Measurements from ENCODE around the gene USP6NL.

DNA sequence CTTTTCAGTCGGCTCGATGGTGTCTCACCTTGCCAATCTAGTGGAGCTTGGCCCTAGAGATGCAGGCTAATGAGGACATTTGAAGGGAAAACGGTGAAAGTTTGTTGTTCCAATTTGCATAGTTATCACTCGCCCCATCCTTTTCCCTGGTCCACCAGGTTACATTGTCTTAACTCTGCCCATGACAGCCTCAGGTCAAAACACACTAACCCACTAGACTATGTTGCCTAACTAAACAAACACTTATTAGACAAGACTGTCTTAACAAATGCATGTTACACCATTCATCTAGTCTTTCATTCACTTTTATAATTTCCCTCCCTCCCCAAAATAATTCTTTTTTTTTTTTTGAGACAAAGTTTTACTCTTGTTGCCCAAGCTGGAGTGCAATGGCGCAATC is 40.7 kb downstream of the USP6NL start:
- TF ChIP-seq, protein P1, sequence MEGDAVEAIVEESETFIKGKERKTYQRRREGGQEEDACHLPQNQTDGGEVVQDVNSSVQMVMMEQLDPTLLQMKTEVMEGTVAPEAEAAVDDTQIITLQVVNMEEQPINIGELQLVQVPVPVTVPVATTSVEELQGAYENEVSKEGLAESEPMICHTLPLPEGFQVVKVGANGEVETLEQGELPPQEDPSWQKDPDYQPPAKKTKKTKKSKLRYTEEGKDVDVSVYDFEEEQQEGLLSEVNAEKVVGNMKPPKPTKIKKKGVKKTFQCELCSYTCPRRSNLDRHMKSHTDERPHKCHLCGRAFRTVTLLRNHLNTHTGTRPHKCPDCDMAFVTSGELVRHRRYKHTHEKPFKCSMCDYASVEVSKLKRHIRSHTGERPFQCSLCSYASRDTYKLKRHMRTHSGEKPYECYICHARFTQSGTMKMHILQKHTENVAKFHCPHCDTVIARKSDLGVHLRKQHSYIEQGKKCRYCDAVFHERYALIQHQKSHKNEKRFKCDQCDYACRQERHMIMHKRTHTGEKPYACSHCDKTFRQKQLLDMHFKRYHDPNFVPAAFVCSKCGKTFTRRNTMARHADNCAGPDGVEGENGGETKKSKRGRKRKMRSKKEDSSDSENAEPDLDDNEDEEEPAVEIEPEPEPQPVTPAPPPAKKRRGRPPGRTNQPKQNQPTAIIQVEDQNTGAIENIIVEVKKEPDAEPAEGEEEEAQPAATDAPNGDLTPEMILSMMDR (conservative IDR thresholded peaks at IDR 0.05; ENCODE audit: low read depth, low read length) = no peak
- TF ChIP-seq EZH2 (IDR thresholded peaks at IDR 0.05; ENCODE audit: borderline replicate concordance, low read depth, low read length, poor library complexity, severe bottlenecking) = no peak

Data from A673 (cell line).